ENCODE results near the gene ASTL.

GRCh38 chr2:96103761-96104486 is 34.4 kb downstream of the ASTL start:
- no peak for TF ChIP-seq ZNF274 (IDR thresholded peaks at IDR 0.05; ENCODE audit: low read depth, low read length)
- no peak for TF ChIP-seq YY1 (IDR thresholded peaks at IDR 0.05; ENCODE audit: insufficient read depth, insufficient read length)

All from NT2/D1 (cell line).